Neural cell (in vitro differentiated cells): ENCODE data around the gene RYR1. TPM values are rescaled to one million over a fixed set of nuclear protein-coding genes. Genes with fewer than 3 reads are reported as not detected.

ENCODE experiments used
- H2AFZ ChIP-seq: fragments of 200-600, 300-800 bp; sonication (generic), shearing (Covaris generic); 2 replicates; pipeline ENCODE4 v1.6.0; 2014; ENCODE audit warnings: low read depth, mild to moderate bottlenecking, antibody characterized with exemption, low read length, moderate library complexity
- H3F3A ChIP-seq: fragments of 200-600 bp; shearing (Covaris generic); 2 replicates; pipeline ENCODE4 v1.6.1; 2016; ENCODE audit warnings: mild to moderate bottlenecking, moderate library complexity, mixed read lengths, antibody characterized with exemption, low read length; ENCODE audit not compliant: insufficient read depth, poor library complexity, severe bottlenecking
- H3K27ac ChIP-seq: fragments of 200-600, 300-800 bp; sonication (generic), shearing (Covaris generic); 2 replicates; pipeline ENCODE4 v1.5.1; 2014; ENCODE audit warnings: mild to moderate bottlenecking, low read length, moderate library complexity
- H3K27me3 ChIP-seq: fragments of 300-800, 200-600 bp; sonication (generic), shearing (Covaris generic); 2 replicates; pipeline ENCODE4 v1.6.0; 2014; ENCODE audit warnings: mild to moderate bottlenecking, low read depth, low read length, moderate library complexity; ENCODE audit not compliant: insufficient read depth
- H3K36me3 ChIP-seq: fragments of 300-800, 200-600 bp; sonication (generic), shearing (Covaris generic); 2 replicates; pipeline ENCODE4 v1.5.1; 2014; ENCODE audit warnings: mild to moderate bottlenecking, antibody characterized with exemption, low read length, moderate library complexity; ENCODE audit not compliant: insufficient read depth
- H3K4me2 ChIP-seq: fragments of 300-800, 200-600 bp; sonication (generic), shearing (Covaris generic); 2 replicates; pipeline ENCODE4 v1.6.0; 2014; ENCODE audit warnings: mild to moderate bottlenecking, low read length
- H3K4me3 ChIP-seq: fragments of 300-800, 200-600 bp; sonication (generic), shearing (Covaris generic); 2 replicates; pipeline ENCODE4 v1.5.1; 2014; ENCODE audit warnings: mild to moderate bottlenecking, low read length, moderate library complexity
- H3K79me2 ChIP-seq: fragments of 200-600 bp; shearing (Covaris generic); replicated peaks from 2 replicates; pipeline ENCODE4 v1.6.0; 2014; ENCODE audit warnings: mild to moderate bottlenecking, low read length, moderate library complexity; ENCODE audit not compliant: insufficient read depth
- H3K9ac ChIP-seq: fragments of 300-800, 200-600 bp; sonication (generic), shearing (Covaris generic); 2 replicates; pipeline ENCODE4 v1.6.1; 2016; ENCODE audit warnings: mild to moderate bottlenecking, low read length, mixed read lengths
- H3K9me2 ChIP-seq: fragments of 200-600 bp; shearing (Covaris generic); 2 replicates; pipeline ENCODE4 v1.6.1; 2016; ENCODE audit warnings: mild to moderate bottlenecking, low read length, mixed read lengths; ENCODE audit not compliant: insufficient read depth
- H3K9me3 ChIP-seq: fragments of 200-600, 300-800 bp; sonication (generic), shearing (Covaris generic); 2 replicates; pipeline ENCODE4 v1.6.1; 2016; ENCODE audit warnings: mild to moderate bottlenecking, mixed run types, low read length, moderate library complexity, mixed read lengths
- H4K20me1 ChIP-seq: fragments of 200-600 bp; shearing (Covaris generic); 2 replicates; pipeline ENCODE4 v1.6.1; 2016; ENCODE audit warnings: mild to moderate bottlenecking, mixed run types; ENCODE audit not compliant: insufficient read depth
- EP300 ChIP-seq: fragments of 450-650 bp; conservative IDR thresholded peaks from 2 replicates; pipeline ENCODE4 v1.6.1; 2014; ENCODE audit warnings: antibody characterized with exemption, mild to moderate bottlenecking, moderate library complexity; ENCODE audit not compliant: poor library complexity, severe bottlenecking
- EZH2 ChIP-seq: fragments of 200-600, 300-800 bp; shearing (Covaris generic), sonication (generic); IDR thresholded peaks from 2 replicates; pipeline ENCODE4 v1.6.1; 2014; ENCODE audit warnings: antibody characterized with exemption, low read length, borderline replicate concordance, mild to moderate bottlenecking; ENCODE audit not compliant: insufficient read depth, poor library complexity, severe bottlenecking
- MXI1 ChIP-seq: fragments of 450-650 bp; conservative IDR thresholded peaks from 2 replicates; pipeline ENCODE4 v1.6.1; 2014; ENCODE audit warnings: antibody characterized with exemption, mild to moderate bottlenecking; ENCODE audit not compliant: poor library complexity, severe bottlenecking
- POLR2AphosphoS5 ChIP-seq: IDR thresholded peaks from 2 replicates; pipeline ENCODE4 v1.6.1; 2012
- RAD21 ChIP-seq: fragments of 450-650 bp; conservative IDR thresholded peaks from 2 replicates; pipeline ENCODE4 v1.6.1; 2014; ENCODE audit warnings: antibody characterized with exemption, mild to moderate bottlenecking, moderate library complexity
- REST ChIP-seq: IDR thresholded peaks from 2 replicates; pipeline ENCODE4 v1.6.1; 2012; ENCODE audit warnings: borderline replicate concordance
- SMC3 ChIP-seq: fragments of 450-650 bp; conservative IDR thresholded peaks from 2 replicates; pipeline ENCODE4 v1.6.1; 2014; ENCODE audit warnings: antibody characterized with exemption, mild to moderate bottlenecking, moderate library complexity; ENCODE audit not compliant: poor library complexity
- TAF1 ChIP-seq: IDR thresholded peaks from 2 replicates; pipeline ENCODE4 v1.6.1; 2012; ENCODE audit warnings: low read depth
- polyA plus RNA-seq: library from polyadenylated mRNA; depleted of rRNA; stranded (reverse); fragments of >200 nt; gene quantifications from 2 replicates; pipeline ENCODE4 v1.2.3, GENCODE V29; 2014

RYR1 gene
- polyA plus RNA-seq, 1 donor from 2014 or later, result 0.69 TPM

- H3K4me3 ChIP-seq, result no peak overlapping the region
- H3F3A ChIP-seq, result no peaks in the 10 kb centered on the region
- no peak overlapping the region for H3K27ac ChIP-seq
- H2AFZ ChIP-seq, result no peak overlapping the region
- H4K20me1 ChIP-seq, result no peaks in the 10 kb centered on the region
- H3K9me2 ChIP-seq, result no peaks in the 10 kb centered on the region
- H3K9ac ChIP-seq, result no peak overlapping the region
- H3K4me2 ChIP-seq, result no peak overlapping the region
- no peak for TF ChIP-seq SMC3
- H3K79me2 ChIP-seq, result no peaks in the 10 kb centered on the region
- no peaks in the 10 kb centered on the region for H3K36me3 ChIP-seq
- H3K27me3 ChIP-seq, result no peaks in the 10 kb centered on the region
- no peaks in the 10 kb centered on the region for H3K9me3 ChIP-seq
These were observed 52.2 kb downstream of the RYR1 start for GRCh38 chr19:38485541-38486285.

DNA sequence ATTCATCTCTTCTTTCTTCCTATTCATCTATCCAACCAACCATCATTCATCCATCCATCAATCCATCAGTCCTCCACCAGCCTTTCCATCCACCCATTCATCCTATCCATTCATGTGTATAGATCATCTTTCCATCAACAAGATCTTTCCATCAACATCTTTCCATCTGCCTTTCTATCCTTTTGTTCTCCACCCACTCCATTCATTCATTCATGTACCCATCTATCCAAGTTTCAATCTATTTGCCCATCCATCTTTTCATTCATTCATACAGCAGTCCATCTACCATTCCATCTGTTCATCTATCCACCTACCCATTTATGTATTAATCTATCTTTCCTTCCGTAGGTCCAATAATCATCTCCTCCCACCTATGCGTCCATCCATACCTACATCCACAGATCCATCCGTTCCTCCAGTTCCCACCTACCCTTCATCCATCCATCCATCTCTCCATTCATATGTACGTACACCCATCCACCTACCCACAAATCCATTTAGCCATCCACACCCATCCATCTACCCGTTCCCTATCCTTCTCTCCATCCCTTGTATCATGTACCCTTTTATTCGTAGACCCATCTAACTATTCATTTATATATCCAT is 53.3 kb downstream of the RYR1 start:
- no peaks in the 10 kb centered on the region for H3K27me3 ChIP-seq
- H3K4me2 ChIP-seq, result no peak overlapping the region
- H3K9me3 ChIP-seq, result no peaks in the 10 kb centered on the region
- no peaks in the 10 kb centered on the region for H3F3A ChIP-seq
- no peaks in the 10 kb centered on the region for H4K20me1 ChIP-seq
- no peaks in the 10 kb centered on the region for H3K9me2 ChIP-seq
- H3K79me2 ChIP-seq, result no peaks in the 10 kb centered on the region
- no peaks in the 10 kb centered on the region for H3K36me3 ChIP-seq
- H3K27ac ChIP-seq, result no peak overlapping the region
- TF ChIP-seq TAF1, result no peak
- TF ChIP-seq RAD21, result no peak
- no peak for TF ChIP-seq POLR2AphosphoS5
- no peak for TF ChIP-seq EP300
- no peak for TF ChIP-seq MXI1
- TF ChIP-seq EZH2, result no peak
- no peak for TF ChIP-seq REST
- no peak overlapping the region for H2AFZ ChIP-seq
- H3K9ac ChIP-seq, result no peak overlapping the region
- H3K4me3 ChIP-seq, result no peak overlapping the region

DNA sequence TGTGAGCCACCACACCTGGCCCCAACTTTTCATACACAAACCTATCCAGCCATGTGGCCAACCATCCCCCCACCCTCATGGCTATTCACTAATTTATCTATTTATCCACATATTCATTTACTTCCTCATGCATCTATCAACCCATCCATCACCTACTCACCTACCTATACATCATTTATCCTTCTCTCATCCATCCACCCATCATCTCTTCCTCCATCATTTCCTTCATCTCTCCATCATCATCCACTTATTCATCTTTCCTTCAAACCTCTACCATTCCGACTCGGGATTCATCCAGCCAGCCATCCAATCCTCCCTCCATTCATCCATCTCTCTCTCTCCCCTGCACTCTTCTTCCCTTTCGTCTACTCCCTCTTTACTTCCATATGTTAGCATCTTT is 54.6 kb downstream of the RYR1 start:
- Histone ChIP-seq H3K9ac (no peak overlapping the region), H4K20me1 (no peaks in the 10 kb centered on the region), H3K4me2 (no peak overlapping the region), H3K4me3 (no peak overlapping the region), H2AFZ (no peak overlapping the region), H3F3A (no peaks in the 10 kb centered on the region), H3K27ac (no peak overlapping the region), H3K9me3 (no peaks in the 10 kb centered on the region), H3K27me3 (no peaks in the 10 kb centered on the region), H3K79me2 (no peaks in the 10 kb centered on the region), H3K36me3 (no peaks in the 10 kb centered on the region), H3K9me2 (no peaks in the 10 kb centered on the region)
- TF ChIP-seq EZH2, result no peak
